Endothelial cell of hepatic sinusoid (primary cell): Measurements from ENCODE around the gene ITPR1.
"Not testable (repeated sequence)": the region's sequence is repeated elsewhere in the genome, so short reads cannot be mapped to it uniquely, and the experiment has no call there.

ENCODE experiments used
- in situ Hi-C: cut with HindIII; loops from 2 replicates; pipeline ENCODE4 v1.10.0; 2017; ENCODE audit warnings: low sequenced_read_pairs

Gene ITPR1

GRCh38 chr3:4588466-4588865, 95.3 kb downstream of the ITPR1 start:
- in situ Hi-C loops: no loop called here

- in situ Hi-C loops: no loop called here
Observed at GRCh38 chr3:4589475-4590097, 96.4 kb downstream of the ITPR1 start.

DNA sequence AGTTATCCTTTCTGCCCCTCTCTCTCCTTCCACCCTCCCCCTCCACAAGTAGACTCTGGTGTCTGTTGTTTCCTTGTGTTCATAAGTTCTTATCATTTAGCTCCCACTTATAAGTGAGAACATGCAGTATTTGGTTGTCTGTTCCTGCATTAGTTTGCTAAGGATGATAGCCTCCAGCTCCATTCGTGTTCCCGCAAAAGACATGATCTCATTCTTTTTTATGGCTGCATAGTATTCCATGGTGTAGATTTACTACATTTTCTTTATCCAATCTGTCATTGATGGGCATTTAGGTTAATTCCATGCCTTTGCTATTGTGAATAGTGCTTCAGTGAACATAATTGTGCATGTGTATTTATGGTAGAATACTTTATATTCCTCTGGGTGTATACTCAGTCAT, 97.7 kb downstream of the ITPR1 start:
- in situ Hi-C loops: not testable (repeated sequence)

- in situ Hi-C loops: no loop called here
Observed at GRCh38 chr3:4591669-4592068, 98.5 kb downstream of the ITPR1 start.

- in situ Hi-C loops: no loop called here
Observed at GRCh38 chr3:4593014-4593413, 99.9 kb downstream of the ITPR1 start.

DNA sequence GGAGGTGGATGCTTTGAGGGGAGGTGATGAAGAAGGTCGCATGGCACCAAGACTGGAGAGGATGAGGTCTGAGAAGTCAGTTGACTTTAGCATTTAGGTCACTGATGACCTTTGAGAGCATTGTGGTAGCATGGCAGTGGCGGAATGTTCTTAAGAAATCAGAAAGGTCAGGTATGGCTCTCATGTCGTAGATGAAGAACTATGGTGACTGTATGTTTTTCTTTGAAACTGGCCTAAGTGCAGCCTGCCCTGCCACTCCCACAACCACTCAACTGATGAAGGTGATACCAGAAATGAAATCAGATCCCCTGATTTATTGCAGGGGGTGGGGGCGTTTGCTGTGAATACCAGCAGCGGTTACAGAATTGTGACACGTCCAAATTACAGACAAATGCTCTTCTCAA, 102.6 kb downstream of the ITPR1 start:
- in situ Hi-C loops: no loop called here

DNA sequence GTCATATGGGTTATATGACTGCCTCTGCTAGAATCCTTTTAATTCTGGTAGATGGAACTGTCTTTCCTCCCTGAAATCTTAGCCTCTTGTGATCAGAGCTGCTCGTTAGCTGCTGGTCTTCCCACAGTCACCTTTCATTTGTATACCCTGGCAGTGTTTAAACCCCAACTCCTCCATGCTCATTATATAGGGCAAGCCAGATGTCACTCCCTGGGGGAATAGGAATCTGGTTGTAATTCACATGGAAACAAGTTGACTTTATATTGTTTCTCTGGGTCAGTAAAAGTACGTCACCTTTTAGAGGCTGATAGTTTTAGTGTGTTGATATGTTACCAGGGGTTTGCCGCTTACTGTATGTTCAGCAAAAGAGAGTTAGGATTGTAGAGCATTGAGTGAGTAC, 103.5 kb downstream of the ITPR1 start:
- in situ Hi-C loops: no loop called here

DNA sequence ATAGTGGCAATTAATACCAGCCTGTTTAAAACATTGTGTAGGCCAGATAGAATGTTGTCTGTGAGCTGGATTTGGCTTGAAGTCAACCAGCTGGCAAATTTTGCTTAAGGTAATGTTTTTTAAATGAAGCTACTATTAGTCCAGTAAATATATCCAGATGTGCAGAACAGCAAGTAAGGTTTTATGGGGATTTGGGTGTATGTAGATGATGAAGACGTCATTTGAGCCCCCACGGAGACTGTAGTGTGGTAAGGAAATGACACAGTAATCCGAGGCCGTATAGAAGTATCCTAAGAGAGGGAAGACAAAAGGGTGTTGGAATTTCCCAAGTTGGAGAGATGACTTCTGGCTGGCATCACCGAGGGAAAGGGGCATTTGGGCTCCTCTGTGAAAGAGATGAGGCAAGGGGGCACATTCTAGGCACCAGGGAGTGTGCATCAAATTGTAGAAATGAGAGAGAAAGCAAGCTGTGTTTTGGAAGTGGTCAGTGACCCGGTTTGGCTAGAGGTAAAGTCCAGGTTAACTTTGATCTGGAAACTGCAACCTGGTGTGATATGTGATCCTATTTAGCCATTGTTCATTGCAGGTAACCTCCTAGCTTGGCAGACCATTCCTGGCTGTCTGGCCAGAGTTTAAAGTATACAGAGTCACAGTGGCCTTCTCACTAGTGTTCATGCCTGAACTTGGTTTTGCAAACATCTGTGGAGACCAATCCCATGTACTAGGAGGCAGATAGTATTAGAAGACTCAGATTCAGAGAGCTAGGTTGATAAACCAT, 104.2 kb downstream of the ITPR1 start:
- in situ Hi-C loops: no loop called here

- in situ Hi-C loops: not testable (repeated sequence)
Observed at GRCh38 chr3:4598232-4598631, 105.1 kb downstream of the ITPR1 start.

DNA sequence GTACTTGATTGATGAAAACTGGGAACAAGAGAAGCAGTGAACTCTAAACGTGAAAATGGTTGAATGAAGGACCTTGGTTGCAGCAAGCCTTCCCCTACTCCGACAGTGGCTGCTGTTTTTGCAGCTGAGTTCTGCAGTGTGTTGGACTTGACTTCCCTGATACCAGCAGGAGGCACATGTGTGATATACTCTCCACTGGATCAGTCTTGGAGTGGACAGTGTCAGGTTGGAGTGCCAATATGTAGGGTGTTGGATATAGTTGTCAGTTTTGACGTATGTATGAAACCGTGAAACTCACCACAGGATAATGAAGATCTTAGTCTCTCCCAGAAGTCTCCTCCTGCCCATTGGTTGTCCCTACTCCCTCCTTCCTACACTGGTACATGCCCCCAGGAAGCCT, 106.5 kb downstream of the ITPR1 start:
- in situ Hi-C loops: no loop called here

GRCh38 chr3:4600493-4600892, 107.3 kb downstream of the ITPR1 start:
- in situ Hi-C loops: no loop called here

GRCh38 chr3:4601892-4602291, 108.7 kb downstream of the ITPR1 start:
- in situ Hi-C loops: no loop called here

DNA sequence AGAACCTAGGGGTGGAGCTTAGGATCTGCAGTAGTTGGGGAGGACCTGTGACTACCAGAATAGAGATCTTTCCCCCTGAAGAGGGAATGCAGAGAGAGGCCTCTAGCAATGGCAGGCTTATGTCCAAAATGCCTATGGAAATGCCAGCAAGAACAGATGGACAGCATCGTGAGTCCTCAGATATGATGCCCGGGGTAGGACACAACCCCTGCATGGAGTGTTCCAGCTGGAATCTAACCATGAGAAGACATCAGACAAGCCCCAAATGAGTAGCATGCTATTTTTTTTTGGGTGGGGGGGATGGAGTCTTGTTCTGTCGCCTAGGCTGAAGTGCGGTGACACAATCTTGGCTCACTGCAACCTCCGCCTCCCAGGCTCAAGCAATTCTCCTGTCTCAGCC, 111.5 kb downstream of the ITPR1 start:
- in situ Hi-C loops: no loop called here

- in situ Hi-C loops: no loop called here
Observed at GRCh38 chr3:4606911-4607310, 113.8 kb downstream of the ITPR1 start.

- in situ Hi-C loops: no loop called here
Observed at GRCh38 chr3:4613366-4613765, 120.2 kb downstream of the ITPR1 start.

GRCh38 chr3:4614070-4614469, 120.9 kb downstream of the ITPR1 start:
- in situ Hi-C loops: no loop called here

- in situ Hi-C loops: no loop called here
Observed at GRCh38 chr3:4614927-4615326, 121.8 kb downstream of the ITPR1 start.

- in situ Hi-C loops: no loop called here
Observed at GRCh38 chr3:4615750-4616149, 122.6 kb downstream of the ITPR1 start.

- in situ Hi-C loops: no loop called here
Observed at GRCh38 chr3:4623421-4623999, 130.4 kb downstream of the ITPR1 start.

- in situ Hi-C loops: no loop called here
Observed at GRCh38 chr3:4627651-4628375, 134.7 kb downstream of the ITPR1 start.

- in situ Hi-C loops: no loop called here
Observed at GRCh38 chr3:4629095-4630007, 136.2 kb downstream of the ITPR1 start.
